ENCODE data around the gene TSFM.

The TSFM gene

DNA sequence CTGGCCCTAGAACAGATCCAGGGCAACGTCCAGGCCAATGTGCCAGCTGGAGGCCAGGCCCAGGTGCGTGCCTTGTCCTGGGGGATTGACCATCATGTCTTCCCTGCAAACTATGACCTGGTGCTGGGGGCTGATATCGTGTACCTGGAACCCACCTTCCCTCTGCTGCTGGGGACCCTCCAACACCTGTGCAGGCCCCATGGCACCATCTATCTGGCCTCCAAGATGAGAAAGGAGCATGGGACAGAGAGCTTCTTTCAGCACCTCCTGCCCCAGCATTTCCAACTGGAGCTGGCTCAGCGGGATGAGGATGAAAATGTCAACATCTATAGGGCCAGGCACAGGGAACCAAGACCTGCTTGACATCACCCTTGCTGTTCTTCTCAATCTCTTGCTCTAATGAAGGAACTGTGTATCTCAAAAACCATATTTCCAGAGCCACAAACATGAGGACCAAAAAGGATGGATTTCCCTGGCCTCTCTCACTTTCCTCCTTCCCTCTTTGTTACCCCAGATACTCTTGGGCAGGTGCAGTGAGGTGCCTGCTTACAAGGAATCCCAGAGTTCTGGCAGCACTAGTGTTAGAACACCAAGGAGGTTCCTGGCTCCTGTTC is 2.2 kb upstream of the TSFM start:
- DNase-seq (ENCODE audit: low spot score): no peak

GRCh38 chr12:57781244-57781643 is 1.3 kb upstream of the TSFM start:
- no peak for DNase-seq (ENCODE audit: low spot score)

- DNase-seq (ENCODE audit: low spot score): no peak
Observed at GRCh38 chr12:57781801-57782200, 786 bp upstream of the TSFM start.

DNA sequence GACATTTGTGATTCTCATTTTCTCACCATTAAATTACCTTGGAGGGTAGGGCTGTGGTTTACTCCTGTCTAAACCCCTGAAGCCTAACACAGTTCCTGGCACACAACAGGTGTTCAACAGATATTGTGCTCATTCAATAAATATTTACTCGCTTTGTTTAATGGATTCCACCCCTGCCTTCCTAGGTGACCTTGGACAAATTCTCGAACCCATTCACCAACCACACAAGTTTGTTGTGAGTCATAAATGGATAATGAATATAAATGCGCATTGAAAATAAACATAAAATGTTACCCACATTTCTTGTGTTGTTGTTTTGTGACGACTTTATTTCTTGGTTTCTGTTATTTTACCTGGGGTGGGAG is 362 bp upstream of the TSFM start:
- no peak for DNase-seq (ENCODE audit: low spot score)

DNA sequence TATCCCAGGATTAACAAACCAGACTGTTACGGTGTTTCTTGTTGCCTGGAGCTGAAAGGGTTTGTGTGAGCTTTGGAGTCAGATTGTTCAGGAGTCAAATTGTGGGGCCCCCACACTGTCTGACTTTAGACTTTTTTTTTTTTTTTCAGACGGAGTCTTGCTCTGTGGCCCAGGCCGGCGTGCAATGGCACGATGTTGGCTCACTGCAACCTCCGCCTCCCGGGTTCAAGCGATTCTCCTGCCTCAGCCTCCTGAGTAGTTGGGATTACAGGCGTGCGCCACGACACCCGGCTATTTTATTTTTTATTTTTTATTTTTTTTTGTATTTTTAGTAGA is 847 bp downstream of the TSFM start:
- DNase-seq (ENCODE audit: low spot score): no peak

DNA sequence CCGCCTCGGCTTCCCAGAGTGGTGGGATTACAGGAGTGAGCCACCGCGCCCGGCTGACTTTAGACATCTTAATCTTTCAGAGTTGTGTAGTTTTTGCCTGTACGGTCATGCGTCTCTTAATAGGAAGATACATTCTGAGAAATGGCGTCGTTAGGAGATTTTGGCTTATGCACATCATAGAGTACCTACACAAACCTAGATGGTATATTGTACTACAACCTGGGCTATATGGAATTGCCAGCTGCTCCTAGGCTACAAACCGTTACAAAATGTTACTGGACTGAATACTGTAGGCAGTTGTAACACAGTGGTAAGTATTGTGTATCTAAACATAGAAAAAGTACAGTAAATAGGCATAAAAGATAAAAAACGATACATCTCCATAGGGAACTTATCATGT is 1.3 kb downstream of the TSFM start:
- DNase-seq (ENCODE audit: low spot score): no peak

DNA sequence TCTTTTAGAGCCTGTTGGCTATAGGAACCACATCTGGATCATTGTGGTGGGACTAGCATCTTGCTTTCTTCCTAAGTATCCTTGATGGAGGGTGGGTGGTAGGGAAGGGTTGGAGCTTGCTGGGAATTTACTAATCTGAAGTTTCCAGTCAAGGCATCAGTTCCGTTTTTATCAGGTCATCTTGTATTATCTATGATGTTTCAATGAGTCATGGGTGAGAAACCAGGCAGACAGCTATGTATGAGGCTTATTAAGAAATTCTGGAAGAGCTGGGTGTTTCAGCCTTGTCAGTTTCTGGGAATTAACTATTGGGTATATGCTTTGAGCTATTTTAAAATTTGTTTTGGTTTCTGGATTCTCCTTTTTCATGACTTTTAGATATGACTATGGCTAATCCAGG is 11.3 kb downstream of the TSFM start:
- no peak for DNase-seq (ENCODE audit: low spot score)

- DNase-seq (ENCODE audit: low spot score): no peak
Observed at GRCh38 chr12:57795354-57795753, 12.8 kb downstream of the TSFM start.

DNA sequence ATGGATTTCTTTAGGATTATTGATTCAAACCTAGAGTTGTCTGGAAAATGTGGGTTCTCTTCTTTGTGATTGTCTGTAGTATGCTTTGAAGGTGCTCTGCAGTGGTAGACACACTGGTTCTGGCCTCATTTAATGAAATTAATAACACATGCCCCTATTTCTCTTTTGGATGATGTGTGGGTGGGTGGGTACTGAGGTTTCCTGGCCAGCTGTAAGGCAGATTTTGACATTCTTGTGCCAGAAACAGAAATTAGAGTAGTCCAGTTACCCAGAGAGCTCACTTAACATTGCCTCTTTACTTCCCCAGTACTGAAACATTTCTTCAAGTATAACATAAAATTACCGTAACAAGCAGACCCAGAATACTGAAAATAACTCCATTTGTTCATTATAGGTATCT is 14.4 kb downstream of the TSFM start:
- DNase-seq (ENCODE audit: low spot score): no peak

DNA sequence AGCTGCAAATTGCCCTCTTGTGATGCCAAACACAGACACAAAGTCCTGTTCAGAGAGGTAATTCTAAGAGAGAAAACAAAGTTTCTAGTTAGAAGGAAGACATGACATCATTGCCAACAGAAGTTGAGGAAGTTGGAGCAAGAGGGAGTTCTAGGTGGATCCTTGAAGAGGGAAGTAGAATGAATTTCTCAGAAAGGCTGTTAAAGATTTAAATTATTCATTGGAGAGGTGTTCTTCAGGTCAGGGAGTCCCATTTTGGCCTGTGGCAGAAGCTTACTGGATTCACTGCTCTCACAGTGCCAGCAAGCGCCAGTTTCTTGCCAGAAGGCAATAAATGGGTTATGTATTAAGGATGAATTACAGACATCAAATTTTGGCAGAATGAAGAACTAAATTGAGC is 15.3 kb downstream of the TSFM start:
- DNase-seq (ENCODE audit: low spot score): no peak

- no peak for DNase-seq (ENCODE audit: low spot score)
Observed at GRCh38 chr12:57800965-57801364, 18.4 kb downstream of the TSFM start.

GRCh38 chr12:57802607-57803006 is 20.0 kb downstream of the TSFM start:
- DNase-seq (ENCODE audit: low spot score): no peak

GRCh38 chr12:57803319-57803893 is 20.8 kb downstream of the TSFM start:
- DNase-seq (ENCODE audit: low spot score): peak; percentile 56

DNA sequence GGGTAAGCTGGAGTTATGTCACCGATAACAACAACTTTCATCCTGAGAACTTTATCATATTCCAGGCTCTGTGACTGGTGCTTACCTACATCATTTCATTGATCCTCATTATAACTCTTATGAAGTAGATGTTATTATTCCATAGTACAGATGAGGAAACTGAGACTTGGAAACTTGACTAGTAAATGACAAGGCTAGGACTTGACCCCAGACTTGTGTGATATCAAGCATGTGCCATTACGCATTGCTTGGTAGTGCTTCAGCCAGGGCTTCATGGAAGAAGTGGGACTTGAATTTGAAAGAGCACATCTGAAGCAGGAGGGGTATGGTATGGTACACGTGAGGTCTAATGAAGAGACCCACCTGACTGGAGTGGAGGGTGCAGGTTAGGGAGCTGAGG is 24.1 kb downstream of the TSFM start:
- no peak for DNase-seq (ENCODE audit: low spot score)

GRCh38 chr12:57807285-57807684 is 24.7 kb downstream of the TSFM start:
- no peak for DNase-seq (ENCODE audit: low spot score)

DNA sequence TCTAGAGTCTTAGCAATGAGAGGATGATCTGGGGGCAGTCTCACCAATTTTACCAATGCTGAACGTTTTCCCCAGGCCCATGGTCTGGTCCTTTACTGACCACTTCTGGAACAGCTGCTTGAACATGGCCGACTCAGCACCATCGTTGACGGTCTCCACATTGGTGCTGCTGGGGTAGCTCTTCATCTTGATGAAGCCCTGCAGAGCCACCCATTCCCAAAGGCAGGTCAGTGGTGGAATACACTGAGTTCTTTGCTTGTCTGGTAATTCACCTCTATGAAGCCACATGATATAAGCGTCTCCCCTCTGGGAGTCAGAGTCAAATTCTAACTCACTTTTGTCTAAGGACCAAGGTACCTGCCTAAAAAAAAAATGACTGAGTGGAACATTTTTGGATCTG is 25.8 kb downstream of the TSFM start:
- no peak for DNase-seq (ENCODE audit: low spot score)

GRCh38 chr12:57809425-57809824 is 26.8 kb downstream of the TSFM start:
- no peak for DNase-seq (ENCODE audit: low spot score)

- DNase-seq (ENCODE audit: low spot score): no peak
Observed at GRCh38 chr12:57810450-57810849, 27.9 kb downstream of the TSFM start.

DNA sequence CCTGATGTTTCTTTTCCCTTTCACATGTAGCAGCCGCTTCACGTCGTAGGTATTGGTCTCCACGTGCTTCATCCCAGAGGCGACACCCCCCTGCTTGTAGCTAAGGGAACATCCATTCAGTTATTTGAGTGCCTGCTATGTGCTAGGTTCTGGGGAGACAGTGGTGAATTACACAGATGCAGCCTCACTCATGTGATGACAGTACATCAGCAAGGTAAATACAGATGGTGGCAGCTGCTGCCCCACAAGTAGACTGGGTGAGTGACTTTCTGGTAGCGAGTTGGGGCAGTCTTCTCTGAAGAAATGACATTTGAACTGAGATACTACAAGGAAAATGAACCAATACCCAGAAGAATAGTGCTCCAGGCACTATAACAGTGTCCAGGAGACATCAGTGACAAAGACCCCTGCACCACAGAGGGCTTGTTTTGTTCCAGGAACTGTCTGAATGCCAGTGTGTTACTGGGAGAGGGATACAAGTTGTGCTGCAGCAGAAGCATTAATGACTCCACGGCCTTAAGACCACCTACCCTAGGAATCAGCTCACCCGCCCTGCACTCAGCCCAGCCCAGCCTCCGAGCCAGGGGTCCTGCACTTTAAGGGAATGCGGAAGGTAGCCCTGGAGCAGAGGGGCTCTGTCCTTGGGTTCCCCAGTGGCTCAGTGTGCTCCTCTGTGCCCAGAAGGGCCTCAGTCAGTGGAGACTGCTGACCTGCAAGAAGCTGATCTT is 28.6 kb downstream of the TSFM start:
- no peak for DNase-seq (ENCODE audit: low spot score)

GRCh38 chr12:57813111-57813970 is 30.8 kb downstream of the TSFM start:
- DNase-seq (ENCODE audit: low spot score): no peak

- DNase-seq (ENCODE audit: low spot score): no peak
Observed at GRCh38 chr12:57813971-57814772, 31.6 kb downstream of the TSFM start.
